ENCODE measurements around the gene SNAPC1. TPM values are rescaled to one million over a fixed set of nuclear protein-coding genes. Genes with fewer than 3 reads are reported as not detected.

The SNAPC1 gene
- total RNA-seq, 1 donor from 2014 or later: 1.3 TPM

DNA sequence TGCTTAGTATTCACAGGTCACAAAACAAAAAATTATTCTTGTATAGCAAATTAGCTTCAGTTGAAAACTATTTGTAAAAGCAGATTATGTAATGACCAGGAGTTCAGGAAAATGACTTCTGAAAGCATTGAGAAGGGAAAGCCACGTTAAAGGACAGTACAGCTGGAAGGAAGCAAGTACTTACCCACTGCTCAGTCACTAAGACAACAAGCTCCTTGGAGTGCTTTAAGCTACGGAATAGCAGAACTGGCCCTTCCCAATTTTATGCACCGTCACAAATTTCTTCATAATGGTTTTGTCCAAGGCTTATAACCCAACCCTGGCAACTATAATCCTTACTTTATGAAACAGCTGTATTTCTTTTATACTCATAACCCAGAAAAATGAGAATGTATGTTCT, 13.0 kb upstream of the SNAPC1 start:
- no peak overlapping the region for H3K4me3 Mint-ChIP-seq (ENCODE audit: unreplicated experiment)
- H3K36me3 Mint-ChIP-seq (ENCODE audit: unreplicated experiment): no peaks in the 10 kb centered on the region
- peaks cover 2% of the 10 kb centered on the region for H3K9me3 Mint-ChIP-seq (ENCODE audit: unreplicated experiment)
- TF ChIP-seq, protein P1, sequence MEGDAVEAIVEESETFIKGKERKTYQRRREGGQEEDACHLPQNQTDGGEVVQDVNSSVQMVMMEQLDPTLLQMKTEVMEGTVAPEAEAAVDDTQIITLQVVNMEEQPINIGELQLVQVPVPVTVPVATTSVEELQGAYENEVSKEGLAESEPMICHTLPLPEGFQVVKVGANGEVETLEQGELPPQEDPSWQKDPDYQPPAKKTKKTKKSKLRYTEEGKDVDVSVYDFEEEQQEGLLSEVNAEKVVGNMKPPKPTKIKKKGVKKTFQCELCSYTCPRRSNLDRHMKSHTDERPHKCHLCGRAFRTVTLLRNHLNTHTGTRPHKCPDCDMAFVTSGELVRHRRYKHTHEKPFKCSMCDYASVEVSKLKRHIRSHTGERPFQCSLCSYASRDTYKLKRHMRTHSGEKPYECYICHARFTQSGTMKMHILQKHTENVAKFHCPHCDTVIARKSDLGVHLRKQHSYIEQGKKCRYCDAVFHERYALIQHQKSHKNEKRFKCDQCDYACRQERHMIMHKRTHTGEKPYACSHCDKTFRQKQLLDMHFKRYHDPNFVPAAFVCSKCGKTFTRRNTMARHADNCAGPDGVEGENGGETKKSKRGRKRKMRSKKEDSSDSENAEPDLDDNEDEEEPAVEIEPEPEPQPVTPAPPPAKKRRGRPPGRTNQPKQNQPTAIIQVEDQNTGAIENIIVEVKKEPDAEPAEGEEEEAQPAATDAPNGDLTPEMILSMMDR (IDR thresholded peaks at IDR 0.05; ENCODE audit: partially characterized antibody, unreplicated experiment): no peak
- DNase-seq: no peak
- peaks cover 3% of the 10 kb centered on the region for H3K4me1 Mint-ChIP-seq (ENCODE audit: low read depth, unreplicated experiment)
- peaks cover 1% of the 10 kb centered on the region for H3K27me3 Mint-ChIP-seq (ENCODE audit: unreplicated experiment)
- no peak overlapping the region for H3K27ac Mint-ChIP-seq (ENCODE audit: unreplicated experiment)

- TF ChIP-seq, protein P1 (IDR thresholded peaks at IDR 0.05; ENCODE audit: partially characterized antibody, unreplicated experiment): no peak
- Mint-ChIP-seq H3K4me1 (ENCODE audit: low read depth, unreplicated experiment) (peaks cover 3% of the 10 kb centered on the region), H3K4me3 (ENCODE audit: unreplicated experiment) (peak overlapping the region; percentile 9), H3K27ac (ENCODE audit: unreplicated experiment) (no peak overlapping the region), H3K36me3 (ENCODE audit: unreplicated experiment) (no peaks in the 10 kb centered on the region), H3K27me3 (ENCODE audit: unreplicated experiment) (peaks cover 3% of the 10 kb centered on the region), H3K9me3 (ENCODE audit: unreplicated experiment) (peaks cover 4% of the 10 kb centered on the region)
- DNase-seq: no peak
Observed at GRCh38 chr14:61749867-61750266, 12.4 kb upstream of the SNAPC1 start.

DNA sequence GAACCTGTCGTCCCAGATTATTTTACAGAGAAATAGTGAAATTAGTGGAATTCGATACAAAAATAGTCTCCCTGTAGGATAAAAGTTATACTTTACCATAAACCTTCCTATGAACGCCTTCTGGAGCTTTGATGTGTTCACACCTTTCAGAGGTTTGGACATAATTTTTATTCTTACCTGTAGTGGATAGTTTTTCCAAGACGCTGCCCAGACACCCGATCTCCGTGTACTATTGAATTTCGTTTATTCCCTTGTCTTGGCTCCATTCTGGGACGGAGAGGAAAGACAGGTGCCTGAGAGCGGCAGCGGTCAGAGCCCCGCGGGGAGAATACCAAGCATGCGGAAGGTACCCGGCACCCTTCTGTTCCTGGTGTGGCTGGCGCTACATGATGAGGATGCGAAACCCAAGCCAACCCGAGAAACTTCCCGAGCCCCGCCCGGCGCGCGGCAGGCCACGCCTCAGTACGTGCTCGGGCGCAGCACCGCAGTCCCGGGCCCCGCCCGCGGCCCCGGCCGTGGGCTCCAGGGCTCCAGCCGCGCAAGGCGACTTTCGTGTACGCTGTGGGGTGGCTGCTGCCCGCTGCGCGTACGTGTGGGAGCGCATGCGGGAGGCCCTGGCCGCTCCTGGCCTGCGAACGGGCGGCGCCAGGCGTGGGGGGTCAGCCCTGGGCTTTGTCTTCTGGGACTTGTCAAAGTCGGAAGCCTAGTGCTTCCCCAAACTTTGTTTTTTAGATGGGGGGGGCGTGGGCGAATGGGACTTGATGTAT, 11.3 kb upstream of the SNAPC1 start:
- Mint-ChIP-seq H3K27me3 (ENCODE audit: unreplicated experiment) (peaks cover 3% of the 10 kb centered on the region), H3K4me1 (ENCODE audit: low read depth, unreplicated experiment) (peaks cover 3% of the 10 kb centered on the region), H3K36me3 (ENCODE audit: unreplicated experiment) (no peaks in the 10 kb centered on the region), H3K27ac (ENCODE audit: unreplicated experiment) (peak overlapping the region; percentile 38), H3K9me3 (ENCODE audit: unreplicated experiment) (peaks cover 4% of the 10 kb centered on the region), H3K4me3 (ENCODE audit: unreplicated experiment) (peak overlapping the region; percentile 90)
- TF ChIP-seq, protein P1 (IDR thresholded peaks at IDR 0.05; ENCODE audit: partially characterized antibody, unreplicated experiment): no peak
- DNase-seq: peak; percentile 67

GRCh38 chr14:61751475-61751989, 10.7 kb upstream of the SNAPC1 start:
- TF ChIP-seq, protein P1 (IDR thresholded peaks at IDR 0.05; ENCODE audit: partially characterized antibody, unreplicated experiment): no peak
- peaks cover 3% of the 10 kb centered on the region for H3K4me1 Mint-ChIP-seq (ENCODE audit: low read depth, unreplicated experiment)
- H3K36me3 Mint-ChIP-seq (ENCODE audit: unreplicated experiment): no peaks in the 10 kb centered on the region
- H3K4me3 Mint-ChIP-seq (ENCODE audit: unreplicated experiment): peak overlapping the region; percentile 81
- DNase-seq: no peak
- peaks cover 3% of the 10 kb centered on the region for H3K27me3 Mint-ChIP-seq (ENCODE audit: unreplicated experiment)
- no peak overlapping the region for H3K27ac Mint-ChIP-seq (ENCODE audit: unreplicated experiment)
- H3K9me3 Mint-ChIP-seq (ENCODE audit: unreplicated experiment): peaks cover 6% of the 10 kb centered on the region

DNA sequence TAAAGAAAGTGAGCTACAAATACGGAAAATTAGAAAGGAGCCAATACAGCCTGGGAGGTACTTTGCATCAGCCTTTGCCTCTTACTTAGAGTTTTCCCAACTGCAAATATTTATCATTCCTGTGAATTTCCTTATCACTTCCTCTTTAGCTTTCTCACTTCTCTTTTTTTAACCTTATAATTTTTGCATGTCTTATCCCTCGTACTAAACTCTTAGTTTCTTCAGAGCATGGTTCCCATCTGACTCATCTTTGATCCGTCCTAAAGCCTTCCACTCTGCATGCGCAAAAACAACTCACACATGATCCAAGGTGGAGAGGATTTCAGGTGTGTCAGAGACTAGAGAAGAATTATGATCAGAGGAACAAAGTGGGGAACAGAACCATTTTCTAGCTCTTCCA, 9.6 kb upstream of the SNAPC1 start:
- Mint-ChIP-seq H3K36me3 (ENCODE audit: unreplicated experiment) (no peaks in the 10 kb centered on the region), H3K4me1 (ENCODE audit: low read depth, unreplicated experiment) (peaks cover 7% of the 10 kb centered on the region), H3K9me3 (ENCODE audit: unreplicated experiment) (peaks cover 6% of the 10 kb centered on the region), H3K27ac (ENCODE audit: unreplicated experiment) (no peak overlapping the region), H3K27me3 (ENCODE audit: unreplicated experiment) (peaks cover 5% of the 10 kb centered on the region), H3K4me3 (ENCODE audit: unreplicated experiment) (no peak overlapping the region)
- TF ChIP-seq, protein P1 (IDR thresholded peaks at IDR 0.05; ENCODE audit: partially characterized antibody, unreplicated experiment): no peak
- no peak for DNase-seq

Data from glutamatergic neuron (in vitro differentiated cells).